Islet precursor cell (in vitro differentiated cells): ENCODE measurements around the gene COL4A2.
"Not testable (repeated sequence)": the region's sequence is repeated elsewhere in the genome, so short reads cannot be mapped to it uniquely, and the experiment has no call there.

Experiments used
- DNase-seq: peaks from one replicate; pipeline ENCODE4 v3.0.0-alpha.2; 2018

COL4A2 gene

GRCh38 chr13:110523838-110524540 is 216.9 kb downstream of the COL4A2 start:
- no peak for DNase-seq

GRCh38 chr13:110524541-110525257 is 217.6 kb downstream of the COL4A2 start:
- no peak for DNase-seq

GRCh38 chr13:110525328-110526319 is 218.5 kb downstream of the COL4A2 start:
- DNase-seq: no peak

GRCh38 chr13:110528371-110528770 is 221.3 kb downstream of the COL4A2 start:
- no peak for DNase-seq

GRCh38 chr13:110528911-110529310 is 221.8 kb downstream of the COL4A2 start:
- no peak for DNase-seq

- DNase-seq: no peak
These were observed 222.6 kb downstream of the COL4A2 start for GRCh38 chr13:110529522-110530311.

- DNase-seq: no peak
These were observed 224.0 kb downstream of the COL4A2 start for GRCh38 chr13:110531100-110531499.

GRCh38 chr13:110531671-110532083 is 224.6 kb downstream of the COL4A2 start:
- no peak for DNase-seq

GRCh38 chr13:110532258-110532657 is 225.2 kb downstream of the COL4A2 start:
- not testable (repeated sequence) for DNase-seq

- DNase-seq: peak; percentile 95
These were observed 226.9 kb downstream of the COL4A2 start for GRCh38 chr13:110533771-110534670.

GRCh38 chr13:110535526-110535925 is 228.4 kb downstream of the COL4A2 start:
- no peak for DNase-seq

GRCh38 chr13:110536006-110536693 is 229.1 kb downstream of the COL4A2 start:
- DNase-seq: no peak

- no peak for DNase-seq
These were observed 231.5 kb downstream of the COL4A2 start for GRCh38 chr13:110538632-110539031.

GRCh38 chr13:110539894-110540293 is 232.8 kb downstream of the COL4A2 start:
- no peak for DNase-seq

GRCh38 chr13:110540871-110541525 is 233.9 kb downstream of the COL4A2 start:
- DNase-seq: no peak

GRCh38 chr13:110541526-110541920 is 234.4 kb downstream of the COL4A2 start:
- no peak for DNase-seq

GRCh38 chr13:110542169-110542796 is 235.2 kb downstream of the COL4A2 start:
- no peak for DNase-seq

- DNase-seq: no peak
These were observed 239.3 kb downstream of the COL4A2 start for GRCh38 chr13:110546378-110546777.

- DNase-seq: peak; percentile 92
These were observed 239.8 kb downstream of the COL4A2 start for GRCh38 chr13:110546926-110547325.
